Neutrophil (primary cell): Measurements from ENCODE around the gene RALGDS.

ENCODE experiments used
- H3K27ac ChIP-seq: fragments of 200-600 bp; sonication (generic); 2 replicates; pipeline ENCODE4 v1.5.1; 2016; ENCODE audit warnings: mild to moderate bottlenecking, moderate library complexity
- H3K27me3 ChIP-seq: fragments of 200-600 bp; sonication (generic); 2 replicates; pipeline ENCODE4 v1.6.0; 2016; ENCODE audit warnings: mild to moderate bottlenecking
- H3K36me3 ChIP-seq: fragments of 200-600 bp; sonication (generic); 2 replicates; pipeline ENCODE4 v1.5.1; 2017
- H3K4me1 ChIP-seq, 2 experiments: fragments of 200-600 bp in 1 of 2; sonication (generic) in 1 of 2; 1 replicate in 1 of 2; 2 replicates in 1 of 2; pipeline versions ENCODE4 v1.5.1 to v1.6.1; 2013 to 2016; ENCODE audit warnings: low read depth in 1 of 2, low read length in 1 of 2, mild to moderate bottlenecking in 1 of 2, moderate library complexity in 1 of 2; ENCODE audit not compliant: control insufficient read depth in 1 of 2, insufficient read depth in 1 of 2
- H3K4me3 ChIP-seq, 2 experiments: fragments of 200-600 bp in 1 of 2; sonication (generic) in 1 of 2; 1 replicate in 1 of 2; 2 replicates in 1 of 2; pipeline ENCODE4 v1.5.1; 2013 to 2016; ENCODE audit warnings: low read depth in 1 of 2, low read length in 1 of 2, mild to moderate bottlenecking in 1 of 2, moderate library complexity in 1 of 2
- H3K9me3 ChIP-seq: fragments of 200-600 bp; sonication (generic); 2 replicates; pipeline ENCODE4 v1.5.1; 2016
- CTCF ChIP-seq: fragments of 200-600 bp; sonication (generic); IDR thresholded peaks from 2 replicates; pipeline ENCODE4 v1.5.1; 2016; ENCODE audit warnings: antibody characterized with exemption

Gene RALGDS

GRCh38 chr9:133050781-133051180 lies 70.3 kb downstream of the RALGDS start:
- H3K4me3 ChIP-seq: no peak overlapping the region

GRCh38 chr9:133050142-133050541 lies 70.9 kb downstream of the RALGDS start:
- no peaks in the 10 kb centered on the region for H3K27me3 ChIP-seq
- H3K27ac ChIP-seq: no peak overlapping the region
- no peaks in the 10 kb centered on the region for H3K9me3 ChIP-seq
- peaks cover 98% of the 10 kb centered on the region for H3K36me3 ChIP-seq
- no peak overlapping the region for H3K4me3 ChIP-seq
- TF ChIP-seq CTCF: no peak
- H3K4me1 ChIP-seq: no peaks in the 10 kb centered on the region

More at GRCh38 chr9:133050781-133051180, 70.3 kb downstream of the RALGDS start:
- Histone ChIP-seq H3K4me1 (no peaks in the 10 kb centered on the region), H3K27me3 (no peaks in the 10 kb centered on the region), H3K27ac (no peak overlapping the region), H3K9me3 (no peaks in the 10 kb centered on the region), H3K36me3 (peaks cover 98% of the 10 kb centered on the region)
- no peak for TF ChIP-seq CTCF

- Histone ChIP-seq H3K27ac (no peak overlapping the region), H3K27me3 (no peaks in the 10 kb centered on the region)
Observed at GRCh38 chr9:133049043-133049442, 72.0 kb downstream of the RALGDS start.

GRCh38 chr9:133048595-133048994 lies 72.4 kb downstream of the RALGDS start:
- Histone ChIP-seq H3K4me3 (no peak overlapping the region), H3K9me3 (no peaks in the 10 kb centered on the region), H3K36me3 (peaks cover 98% of the 10 kb centered on the region), H3K4me1 (no peaks in the 10 kb centered on the region), H3K27me3 (no peaks in the 10 kb centered on the region), H3K27ac (no peak overlapping the region)
- TF ChIP-seq CTCF: no peak

More at GRCh38 chr9:133049043-133049442, 72.0 kb downstream of the RALGDS start:
- Histone ChIP-seq H3K36me3 (peaks cover 98% of the 10 kb centered on the region), H3K9me3 (no peaks in the 10 kb centered on the region), H3K4me1 (no peaks in the 10 kb centered on the region), H3K4me3 (no peak overlapping the region)
- no peak for TF ChIP-seq CTCF
